K562 (cell line): Measurements from ENCODE around the gene PTPRB.

Source experiments
- BCL6 ChIP-seq: fragments of 250-450 bp; sonication (Bioruptor Pico); IDR thresholded peaks from 2 replicates; pipeline ENCODE4 v1.4.0; 2020
- BRF1 ChIP-seq: IDR thresholded peaks from 3 replicates; pipeline ENCODE4 v1.6.1; 2011; ENCODE audit warnings: borderline replicate concordance, mild to moderate bottlenecking; ENCODE audit not compliant: insufficient read length; ENCODE audit errors: extremely low read depth
- CC2D1A ChIP-seq: fragments of 450-650 bp; IDR thresholded peaks from 2 replicates; pipeline ENCODE4 v1.6.1; 2017; ENCODE audit warnings: mild to moderate bottlenecking
- CEBPB ChIP-seq: fragments of 450-650 bp; IDR thresholded peaks from 2 replicates; pipeline ENCODE4 v1.6.1; 2016; ENCODE audit warnings: missing genetic modification characterization, missing compliant biosample characterization
- ELF4 ChIP-seq: fragments of 450-650 bp; formaldehyde crosslinking; IDR thresholded peaks from 2 replicates; pipeline ENCODE4 v1.4.0; 2022; ENCODE audit warnings: missing genetic modification characterization
- GTF2F1 ChIP-seq: IDR thresholded peaks from 2 replicates; pipeline ENCODE4 v1.6.1; 2011; ENCODE audit warnings: low read depth, low read length, improper control_type of control experiment
- KLF6 ChIP-seq: fragments of 250-450 bp; sonication (Bioruptor Pico); IDR thresholded peaks from 2 replicates; pipeline ENCODE4 v1.4.0; 2020; ENCODE audit warnings: mild to moderate bottlenecking, moderate library complexity, borderline replicate concordance
- SIX5 ChIP-seq, 2 experiments: IDR thresholded peaks; 2 replicates each; pipeline ENCODE4 v1.6.1; 2011; ENCODE audit warnings: low read length in 2 of 2, borderline replicate concordance in 1 of 2, low read depth in 1 of 2, mild to moderate bottlenecking in 1 of 2, moderate library complexity in 1 of 2; ENCODE audit not compliant: insufficient read depth in 1 of 2
- SMARCC2 ChIP-seq: fragments of 450-650 bp; IDR thresholded peaks from 2 replicates; pipeline ENCODE4 v1.6.1; 2017; ENCODE audit warnings: antibody characterized with exemption, moderate library complexity, mild to moderate bottlenecking, low read depth
- TF ChIP-seq, protein P1 (sequence below), 3 experiments: IDR thresholded peaks in 2 of 3; conservative IDR thresholded peaks in 1 of 3; 2 replicates each; pipeline ENCODE4 v1.5.1; 2011 to 2012; ENCODE audit warnings: low read length in 3 of 3, mild to moderate bottlenecking in 3 of 3, control low read depth in 2 of 3, improper control_type of control experiment in 1 of 3, inconsistent platforms in 1 of 3, low read depth in 1 of 3, mixed read lengths in 1 of 3, moderate library complexity in 1 of 3; ENCODE audit not compliant: insufficient read depth in 2 of 3
- TF ChIP-seq, protein P2 (sequence below): sonication (generic); formaldehyde crosslinking; IDR thresholded peaks from 2 replicates; pipeline ENCODE4 v1.5.0; 2020; ENCODE audit warnings: missing genetic modification reagents
- TF ChIP-seq, protein P3 (sequence below), 2 experiments: fragments of 450-650 bp; formaldehyde crosslinking in 1 of 2; IDR thresholded peaks; 2 replicates each; pipeline versions ENCODE4 v1.4.0 to v1.6.1; 2014 to 2020; ENCODE audit warnings: mild to moderate bottlenecking in 2 of 2, borderline replicate concordance in 1 of 2, low read depth in 1 of 2
- TF ChIP-seq, protein P4 (sequence below), 2 experiments: fragments of 450-650 bp; IDR thresholded peaks; 2 replicates each; pipeline ENCODE4 v1.6.1; 2016; ENCODE audit warnings: mild to moderate bottlenecking in 2 of 2, borderline replicate concordance in 1 of 2, low read depth in 1 of 2, moderate library complexity in 1 of 2

DNA sequence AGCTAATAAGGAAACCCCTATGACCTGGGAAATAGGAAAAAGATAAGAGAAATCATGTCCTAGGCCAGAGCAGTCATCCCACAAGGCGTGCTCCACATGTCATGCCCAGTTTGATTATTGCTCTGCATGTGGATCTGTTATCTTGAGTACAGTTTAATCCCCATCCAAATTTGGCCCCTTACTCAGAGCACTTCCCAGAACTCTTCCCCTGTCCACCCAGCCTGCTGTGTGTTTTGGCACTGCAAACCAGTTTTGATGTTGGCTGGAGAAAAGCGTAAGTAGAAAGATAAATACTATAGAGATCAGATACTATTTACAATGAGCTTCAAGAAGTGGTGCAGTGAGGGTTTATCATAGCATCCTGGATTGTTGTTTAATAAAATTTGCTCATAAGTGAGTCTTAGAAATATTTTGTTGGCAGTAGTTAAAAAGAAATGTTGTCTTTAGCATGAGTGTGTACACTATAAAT, 83.8 kb downstream of the PTPRB start:
- TF ChIP-seq BCL6 (CRISPR knock-in tag) (no peak), SMARCC2 (no peak), BRF1 (no peak), CEBPB (tag) (no peak), KLF6 (no peak), GTF2F1 (no peak), CC2D1A (no peak), ELF4 (CRISPR knock-in tag) (no peak), SIX5 (IDR thresholded peaks at IDR 0.05; ENCODE audit: borderline replicate concordance in 1 of 2, insufficient read depth in 1 of 2, low read depth in 1 of 2, low read length in 2 of 2) (no peak)
- TF ChIP-seq, protein P1, sequence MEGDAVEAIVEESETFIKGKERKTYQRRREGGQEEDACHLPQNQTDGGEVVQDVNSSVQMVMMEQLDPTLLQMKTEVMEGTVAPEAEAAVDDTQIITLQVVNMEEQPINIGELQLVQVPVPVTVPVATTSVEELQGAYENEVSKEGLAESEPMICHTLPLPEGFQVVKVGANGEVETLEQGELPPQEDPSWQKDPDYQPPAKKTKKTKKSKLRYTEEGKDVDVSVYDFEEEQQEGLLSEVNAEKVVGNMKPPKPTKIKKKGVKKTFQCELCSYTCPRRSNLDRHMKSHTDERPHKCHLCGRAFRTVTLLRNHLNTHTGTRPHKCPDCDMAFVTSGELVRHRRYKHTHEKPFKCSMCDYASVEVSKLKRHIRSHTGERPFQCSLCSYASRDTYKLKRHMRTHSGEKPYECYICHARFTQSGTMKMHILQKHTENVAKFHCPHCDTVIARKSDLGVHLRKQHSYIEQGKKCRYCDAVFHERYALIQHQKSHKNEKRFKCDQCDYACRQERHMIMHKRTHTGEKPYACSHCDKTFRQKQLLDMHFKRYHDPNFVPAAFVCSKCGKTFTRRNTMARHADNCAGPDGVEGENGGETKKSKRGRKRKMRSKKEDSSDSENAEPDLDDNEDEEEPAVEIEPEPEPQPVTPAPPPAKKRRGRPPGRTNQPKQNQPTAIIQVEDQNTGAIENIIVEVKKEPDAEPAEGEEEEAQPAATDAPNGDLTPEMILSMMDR (IDR thresholded peaks at IDR 0.05 in 2 of 3, conservative IDR thresholded peaks at IDR 0.05 in 1 of 3; ENCODE audit: insufficient read depth in 2 of 3, low read depth in 1 of 3, low read length in 3 of 3): no peak
- TF ChIP-seq, protein P2, sequence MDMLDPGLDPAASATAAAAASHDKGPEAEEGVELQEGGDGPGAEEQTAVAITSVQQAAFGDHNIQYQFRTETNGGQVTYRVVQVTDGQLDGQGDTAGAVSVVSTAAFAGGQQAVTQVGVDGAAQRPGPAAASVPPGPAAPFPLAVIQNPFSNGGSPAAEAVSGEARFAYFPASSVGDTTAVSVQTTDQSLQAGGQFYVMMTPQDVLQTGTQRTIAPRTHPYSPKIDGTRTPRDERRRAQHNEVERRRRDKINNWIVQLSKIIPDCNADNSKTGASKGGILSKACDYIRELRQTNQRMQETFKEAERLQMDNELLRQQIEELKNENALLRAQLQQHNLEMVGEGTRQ (CRISPR knock-in tag): no peak
- TF ChIP-seq, protein P3, sequence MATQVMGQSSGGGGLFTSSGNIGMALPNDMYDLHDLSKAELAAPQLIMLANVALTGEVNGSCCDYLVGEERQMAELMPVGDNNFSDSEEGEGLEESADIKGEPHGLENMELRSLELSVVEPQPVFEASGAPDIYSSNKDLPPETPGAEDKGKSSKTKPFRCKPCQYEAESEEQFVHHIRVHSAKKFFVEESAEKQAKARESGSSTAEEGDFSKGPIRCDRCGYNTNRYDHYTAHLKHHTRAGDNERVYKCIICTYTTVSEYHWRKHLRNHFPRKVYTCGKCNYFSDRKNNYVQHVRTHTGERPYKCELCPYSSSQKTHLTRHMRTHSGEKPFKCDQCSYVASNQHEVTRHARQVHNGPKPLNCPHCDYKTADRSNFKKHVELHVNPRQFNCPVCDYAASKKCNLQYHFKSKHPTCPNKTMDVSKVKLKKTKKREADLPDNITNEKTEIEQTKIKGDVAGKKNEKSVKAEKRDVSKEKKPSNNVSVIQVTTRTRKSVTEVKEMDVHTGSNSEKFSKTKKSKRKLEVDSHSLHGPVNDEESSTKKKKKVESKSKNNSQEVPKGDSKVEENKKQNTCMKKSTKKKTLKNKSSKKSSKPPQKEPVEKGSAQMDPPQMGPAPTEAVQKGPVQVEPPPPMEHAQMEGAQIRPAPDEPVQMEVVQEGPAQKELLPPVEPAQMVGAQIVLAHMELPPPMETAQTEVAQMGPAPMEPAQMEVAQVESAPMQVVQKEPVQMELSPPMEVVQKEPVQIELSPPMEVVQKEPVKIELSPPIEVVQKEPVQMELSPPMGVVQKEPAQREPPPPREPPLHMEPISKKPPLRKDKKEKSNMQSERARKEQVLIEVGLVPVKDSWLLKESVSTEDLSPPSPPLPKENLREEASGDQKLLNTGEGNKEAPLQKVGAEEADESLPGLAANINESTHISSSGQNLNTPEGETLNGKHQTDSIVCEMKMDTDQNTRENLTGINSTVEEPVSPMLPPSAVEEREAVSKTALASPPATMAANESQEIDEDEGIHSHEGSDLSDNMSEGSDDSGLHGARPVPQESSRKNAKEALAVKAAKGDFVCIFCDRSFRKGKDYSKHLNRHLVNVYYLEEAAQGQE (IDR thresholded peaks at IDR 0.05; ENCODE audit: borderline replicate concordance): no peak
- TF ChIP-seq, protein P3 (CRISPR knock-in tag; IDR thresholded peaks at IDR 0.05; ENCODE audit: low read depth): no peak
- TF ChIP-seq, protein P4, sequence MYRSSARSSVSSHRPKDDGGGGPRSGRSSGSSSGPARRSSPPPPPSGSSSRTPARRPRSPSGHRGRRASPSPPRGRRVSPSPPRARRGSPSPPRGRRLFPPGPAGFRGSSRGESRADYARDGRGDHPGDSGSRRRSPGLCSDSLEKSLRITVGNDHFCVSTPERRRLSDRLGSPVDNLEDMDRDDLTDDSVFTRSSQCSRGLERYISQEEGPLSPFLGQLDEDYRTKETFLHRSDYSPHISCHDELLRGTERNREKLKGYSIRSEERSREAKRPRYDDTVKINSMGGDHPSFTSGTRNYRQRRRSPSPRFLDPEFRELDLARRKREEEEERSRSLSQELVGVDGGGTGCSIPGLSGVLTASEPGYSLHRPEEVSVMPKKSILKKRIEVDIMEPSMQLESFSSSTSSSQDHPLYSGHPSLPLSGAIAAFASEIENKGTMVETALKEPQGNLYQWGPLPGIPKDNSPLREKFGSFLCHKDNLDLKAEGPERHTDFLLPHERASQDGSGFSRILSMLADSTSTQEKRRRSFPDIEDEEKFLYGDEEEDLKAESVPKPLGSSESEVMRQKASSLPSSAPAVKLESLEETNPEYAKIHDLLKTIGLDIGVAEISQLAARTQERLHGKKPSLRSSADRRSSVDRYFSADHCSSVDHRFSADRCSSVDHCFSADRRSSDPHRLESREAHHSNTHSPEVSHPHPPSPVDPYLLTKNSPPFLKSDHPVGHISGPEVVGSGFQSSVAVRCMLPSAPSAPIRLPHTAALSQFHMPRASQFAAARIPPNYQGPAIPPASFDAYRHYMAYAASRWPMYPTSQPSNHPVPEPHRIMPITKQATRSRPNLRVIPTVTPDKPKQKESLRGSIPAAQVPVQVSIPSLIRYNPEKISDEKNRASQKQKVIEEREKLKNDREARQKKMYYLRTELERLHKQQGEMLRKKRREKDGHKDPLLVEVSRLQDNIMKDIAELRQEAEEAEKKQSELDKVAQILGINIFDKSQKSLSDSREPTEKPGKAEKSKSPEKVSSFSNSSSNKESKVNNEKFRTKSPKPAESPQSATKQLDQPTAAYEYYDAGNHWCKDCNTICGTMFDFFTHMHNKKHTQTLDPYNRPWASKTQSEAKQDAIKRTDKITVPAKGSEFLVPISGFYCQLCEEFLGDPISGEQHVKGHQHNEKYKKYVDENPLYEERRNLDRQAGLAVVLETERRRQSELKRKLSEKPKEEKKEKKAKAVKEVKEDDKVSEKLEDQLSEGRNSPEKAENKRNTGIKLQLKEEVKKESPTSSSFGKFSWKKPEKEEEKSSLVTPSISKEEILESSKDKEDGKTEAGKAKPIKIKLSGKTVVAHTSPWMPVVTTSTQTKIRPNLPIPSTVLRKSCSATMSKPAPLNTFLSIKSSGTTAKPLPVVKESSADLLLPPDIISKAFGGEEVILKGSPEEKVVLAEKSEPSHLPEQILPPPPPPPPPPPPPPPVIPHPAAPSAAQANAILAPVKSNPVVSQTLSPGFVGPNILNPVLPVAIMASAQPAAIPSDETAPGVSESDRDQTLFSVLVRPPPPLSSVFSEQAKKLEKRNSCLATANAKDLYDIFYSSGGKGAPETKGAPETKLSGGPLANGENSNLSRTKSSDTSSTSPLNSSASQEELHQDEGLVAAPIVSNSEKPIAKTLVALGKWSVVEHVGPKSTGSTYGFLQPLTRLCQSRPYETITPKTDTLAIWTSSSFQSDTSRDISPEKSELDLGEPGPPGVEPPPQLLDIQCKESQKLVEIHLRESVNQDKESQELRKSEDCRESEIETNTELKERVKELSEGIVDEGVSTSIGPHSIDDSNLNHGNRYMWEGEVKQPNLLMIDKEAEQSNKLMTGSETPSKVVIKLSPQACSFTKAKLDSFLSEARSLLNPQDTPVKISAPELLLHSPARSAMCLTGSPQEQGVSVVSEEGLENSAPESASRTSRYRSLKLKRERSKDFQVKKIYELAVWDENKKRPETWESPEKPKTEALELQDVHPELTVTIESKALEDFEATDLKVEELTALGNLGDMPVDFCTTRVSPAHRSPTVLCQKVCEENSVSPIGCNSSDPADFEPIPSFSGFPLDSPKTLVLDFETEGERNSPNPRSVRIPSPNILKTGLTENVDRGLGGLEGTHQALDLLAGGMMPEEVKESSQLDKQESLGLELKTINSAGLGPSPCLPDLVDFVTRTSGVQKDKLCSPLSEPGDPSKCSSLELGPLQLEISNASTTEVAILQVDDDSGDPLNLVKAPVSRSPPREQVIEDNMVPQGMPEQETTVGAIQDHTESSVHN (IDR thresholded peaks at IDR 0.05; ENCODE audit: borderline replicate concordance in 1 of 2, low read depth in 1 of 2): no peak
